ENCODE data around the gene RAET1E.
"Not testable (repeated sequence)": the region's sequence is repeated elsewhere in the genome, so short reads cannot be mapped to it uniquely, and the experiment has no call there.

RAET1E gene

GRCh38 chr6:149887343-149887742 lies 10.6 kb downstream of the RAET1E start:
- no peak for FAIRE-seq

GRCh38 chr6:149885888-149886287 lies 12.0 kb downstream of the RAET1E start:
- FAIRE-seq: no peak

GRCh38 chr6:149884617-149885016 lies 13.3 kb downstream of the RAET1E start:
- no peak for FAIRE-seq

- no peak for FAIRE-seq
Measured at GRCh38 chr6:149884215-149884614, 13.7 kb downstream of the RAET1E start.

- no peak for FAIRE-seq
Measured at GRCh38 chr6:149881860-149882259, 16.1 kb downstream of the RAET1E start.

GRCh38 chr6:149881066-149881766 lies 16.7 kb downstream of the RAET1E start:
- FAIRE-seq: no peak

GRCh38 chr6:149877659-149878058 lies 20.3 kb downstream of the RAET1E start:
- no peak for FAIRE-seq

- FAIRE-seq: no peak
Measured at GRCh38 chr6:149876241-149876933, 21.5 kb downstream of the RAET1E start.

GRCh38 chr6:149872233-149872632 lies 25.7 kb downstream of the RAET1E start:
- no peak for FAIRE-seq

GRCh38 chr6:149871182-149871581 lies 26.7 kb downstream of the RAET1E start:
- FAIRE-seq: no peak

GRCh38 chr6:149869275-149869892 lies 28.5 kb downstream of the RAET1E start:
- no peak for FAIRE-seq

- no peak for FAIRE-seq
Measured at GRCh38 chr6:149867876-149868640, 29.9 kb downstream of the RAET1E start.

- FAIRE-seq: peak; percentile 76
Measured at GRCh38 chr6:149864578-149865535, 33.1 kb downstream of the RAET1E start.

- FAIRE-seq: no peak
Measured at GRCh38 chr6:149863698-149864577, 34.0 kb downstream of the RAET1E start, which contains the start of gene LRP11. TSS of gene LRP11 (minus strand) at chr6:149864359. CDS start at chr6:149864020, 339 bp downstream.

GRCh38 chr6:149862922-149863697 lies 34.8 kb downstream of the RAET1E start:
- FAIRE-seq: no peak

GRCh38 chr6:149862424-149862738 lies 35.5 kb downstream of the RAET1E start:
- not testable (repeated sequence) for FAIRE-seq

GRCh38 chr6:149861603-149862423 lies 36.1 kb downstream of the RAET1E start:
- FAIRE-seq: no peak

- no peak for FAIRE-seq
Measured at GRCh38 chr6:149860834-149861602, 36.9 kb downstream of the RAET1E start.

GRCh38 chr6:149860513-149860833 lies 37.4 kb downstream of the RAET1E start:
- no peak for FAIRE-seq
